Measurements from ENCODE around the gene VSIG10.
"Not testable (repeated sequence)": the region's sequence is repeated elsewhere in the genome, so short reads cannot be mapped to it uniquely, and the experiment has no call there.

The VSIG10 gene

GRCh38 chr12:118098911-118099671, 4.7 kb downstream of the VSIG10 start:
- Histone ChIP-seq H3K36me3 (ENCODE audit: control insufficient read depth, insufficient read depth, low read length) (peaks cover 1% of the 10 kb centered on the region), H2BK120ac (ENCODE audit: low read depth, low read length) (no peak overlapping the region), H3K4me1 (ENCODE audit: control insufficient read depth, low read depth, low read length) (peaks cover 8% of the 10 kb centered on the region), H3K4ac (ENCODE audit: low read depth, low read length) (no peak overlapping the region), H2BK5ac (ENCODE audit: low read length) (no peak overlapping the region), H3K4me2 (ENCODE audit: low read length) (no peak overlapping the region), H3K79me2 (ENCODE audit: control insufficient read depth, insufficient read depth, low read length) (peaks cover 11% of the 10 kb centered on the region), H3K27ac (ENCODE audit: low read depth, low read length) (no peak overlapping the region), H4K8ac (ENCODE audit: low read depth, low read length) (no peak overlapping the region), H4K5ac (ENCODE audit: low read length) (no peak overlapping the region), H3K9ac (ENCODE audit: low read length) (no peak overlapping the region), H2BK15ac (replicated peaks; ENCODE audit: low read depth) (no peak overlapping the region), H3K56ac (ENCODE audit: low read length) (no peak overlapping the region), H3K4me3 (ENCODE audit: low read length) (no peak overlapping the region), H3K18ac (ENCODE audit: low read length) (no peak overlapping the region), H3K79me1 (ENCODE audit: low read length) (no peaks in the 10 kb centered on the region), H2AK5ac (ENCODE audit: low read length) (no peak overlapping the region), H3K27me3 (ENCODE audit: insufficient read depth, low read length, poor library complexity) (no peaks in the 10 kb centered on the region), H3K23ac (ENCODE audit: low read length) (no peak overlapping the region)
- no CpG with 5 or more reads among the region's 12 CpGs for WGBS (ENCODE audit: extremely low coverage, insufficient coverage, low lambda C conversion rate)
- DNase-seq: no peak

- H3K27ac ChIP-seq (ENCODE audit: low read depth, low read length): no peak overlapping the region
- no peaks in the 10 kb centered on the region for H3K27me3 ChIP-seq (ENCODE audit: insufficient read depth, low read length, poor library complexity)
- no peak overlapping the region for H3K9ac ChIP-seq (ENCODE audit: low read length)
- H3K4me2 ChIP-seq (ENCODE audit: low read length): no peak overlapping the region
- no peak overlapping the region for H3K4ac ChIP-seq (ENCODE audit: low read depth, low read length)
- no peak overlapping the region for H3K23ac ChIP-seq (ENCODE audit: low read length)
- no peak overlapping the region for H2BK5ac ChIP-seq (ENCODE audit: low read length)
- H3K79me1 ChIP-seq (ENCODE audit: low read length): no peaks in the 10 kb centered on the region
- no peak overlapping the region for H4K8ac ChIP-seq (ENCODE audit: low read depth, low read length)
- H2BK120ac ChIP-seq (ENCODE audit: low read depth, low read length): no peak overlapping the region
- no peak overlapping the region for H3K4me3 ChIP-seq (ENCODE audit: low read length)
- peak; percentile 40 for DNase-seq
- no peak overlapping the region for H2AK5ac ChIP-seq (ENCODE audit: low read length)
- no peak overlapping the region for H3K56ac ChIP-seq (ENCODE audit: low read length)
- H3K4me1 ChIP-seq (ENCODE audit: control insufficient read depth, low read depth, low read length): peaks cover 8% of the 10 kb centered on the region
- H3K79me2 ChIP-seq (ENCODE audit: control insufficient read depth, insufficient read depth, low read length): peaks cover 11% of the 10 kb centered on the region
- no peak overlapping the region for H4K5ac ChIP-seq (ENCODE audit: low read length)
- peaks cover 1% of the 10 kb centered on the region for H3K36me3 ChIP-seq (ENCODE audit: control insufficient read depth, insufficient read depth, low read length)
- no peak overlapping the region for H2BK15ac ChIP-seq (replicated peaks; ENCODE audit: low read depth)
- H3K18ac ChIP-seq (ENCODE audit: low read length): no peak overlapping the region
- no CpG with 5 or more reads among the region's 3 CpGs for WGBS (ENCODE audit: extremely low coverage, insufficient coverage, low lambda C conversion rate)
These were observed 5.4 kb downstream of the VSIG10 start for GRCh38 chr12:118098401-118098800.

- Histone ChIP-seq H2BK5ac (ENCODE audit: low read length) (no peak overlapping the region), H3K79me2 (ENCODE audit: control insufficient read depth, insufficient read depth, low read length) (peaks cover 2% of the 10 kb centered on the region), H3K56ac (ENCODE audit: low read length) (no peak overlapping the region), H4K5ac (ENCODE audit: low read length) (no peak overlapping the region), H3K4me2 (ENCODE audit: low read length) (no peak overlapping the region), H2AK5ac (ENCODE audit: low read length) (no peak overlapping the region), H3K27me3 (ENCODE audit: insufficient read depth, low read length, poor library complexity) (no peaks in the 10 kb centered on the region), H2BK120ac (ENCODE audit: low read depth, low read length) (no peak overlapping the region), H4K8ac (ENCODE audit: low read depth, low read length) (no peak overlapping the region), H3K79me1 (ENCODE audit: low read length) (no peaks in the 10 kb centered on the region), H3K36me3 (ENCODE audit: control insufficient read depth, insufficient read depth, low read length) (peaks cover 1% of the 10 kb centered on the region), H3K4me3 (ENCODE audit: low read length) (no peak overlapping the region), H3K23ac (ENCODE audit: low read length) (no peak overlapping the region), H3K18ac (ENCODE audit: low read length) (no peak overlapping the region), H3K4ac (ENCODE audit: low read depth, low read length) (no peak overlapping the region), H3K9ac (ENCODE audit: low read length) (no peak overlapping the region), H3K4me1 (ENCODE audit: control insufficient read depth, low read depth, low read length) (peaks cover 3% of the 10 kb centered on the region), H2BK15ac (replicated peaks; ENCODE audit: low read depth) (no peak overlapping the region), H3K27ac (ENCODE audit: low read depth, low read length) (no peak overlapping the region)
- no peak for DNase-seq
- WGBS (ENCODE audit: extremely low coverage, insufficient coverage, low lambda C conversion rate): no CpG with 5 or more reads among the region's 3 CpGs
These were observed 9.8 kb downstream of the VSIG10 start for GRCh38 chr12:118094039-118094438.

- WGBS (ENCODE audit: extremely low coverage, insufficient coverage, low lambda C conversion rate): no CpG with 5 or more reads among the region's 9 CpGs
- peaks cover 2% of the 10 kb centered on the region for H3K79me1 ChIP-seq (ENCODE audit: low read length)
These were observed 14.0 kb downstream of the VSIG10 start for GRCh38 chr12:118089782-118090181.

GRCh38 chr12:118082161-118082560, 21.6 kb downstream of the VSIG10 start:
- no peaks in the 10 kb centered on the region for H3K79me1 ChIP-seq (ENCODE audit: low read length)
- no peak overlapping the region for H2AK5ac ChIP-seq (ENCODE audit: low read length)
- peaks cover 2% of the 10 kb centered on the region for H3K36me3 ChIP-seq (ENCODE audit: control insufficient read depth, insufficient read depth, low read length)
- no peak overlapping the region for H3K4me3 ChIP-seq (ENCODE audit: low read length)
- no peak overlapping the region for H3K9ac ChIP-seq (ENCODE audit: low read length)
- no peak overlapping the region for H2BK5ac ChIP-seq (ENCODE audit: low read length)
- no peak overlapping the region for H3K56ac ChIP-seq (ENCODE audit: low read length)
- no peaks in the 10 kb centered on the region for H3K4me1 ChIP-seq (ENCODE audit: control insufficient read depth, low read depth, low read length)
- H3K23ac ChIP-seq (ENCODE audit: low read length): no peak overlapping the region
- H3K4ac ChIP-seq (ENCODE audit: low read depth, low read length): no peak overlapping the region
- no peak overlapping the region for H3K18ac ChIP-seq (ENCODE audit: low read length)
- no peak overlapping the region for H4K8ac ChIP-seq (ENCODE audit: low read depth, low read length)
- H3K27me3 ChIP-seq (ENCODE audit: insufficient read depth, low read length, poor library complexity): no peaks in the 10 kb centered on the region
- no peaks in the 10 kb centered on the region for H3K79me2 ChIP-seq (ENCODE audit: control insufficient read depth, insufficient read depth, low read length)
- no peak for DNase-seq
- no CpG with 5 or more reads among the region's 9 CpGs for WGBS (ENCODE audit: extremely low coverage, insufficient coverage, low lambda C conversion rate)
- H3K27ac ChIP-seq (ENCODE audit: low read depth, low read length): no peak overlapping the region
- H3K4me2 ChIP-seq (ENCODE audit: low read length): no peak overlapping the region
- H2BK120ac ChIP-seq (ENCODE audit: low read depth, low read length): no peak overlapping the region
- no peak overlapping the region for H4K5ac ChIP-seq (ENCODE audit: low read length)
- no peak overlapping the region for H2BK15ac ChIP-seq (replicated peaks; ENCODE audit: low read depth)

More at GRCh38 chr12:118089782-118090181, 14.0 kb downstream of the VSIG10 start:
- Histone ChIP-seq H2BK5ac (ENCODE audit: low read length) (no peak overlapping the region), H2BK15ac (replicated peaks; ENCODE audit: low read depth) (no peak overlapping the region), H3K23ac (ENCODE audit: low read length) (no peak overlapping the region), H3K4me3 (ENCODE audit: low read length) (no peak overlapping the region), H3K56ac (ENCODE audit: low read length) (no peak overlapping the region), H3K36me3 (ENCODE audit: control insufficient read depth, insufficient read depth, low read length) (no peaks in the 10 kb centered on the region), H3K27ac (ENCODE audit: low read depth, low read length) (no peak overlapping the region), H4K5ac (ENCODE audit: low read length) (no peak overlapping the region), H2AK5ac (ENCODE audit: low read length) (no peak overlapping the region), H3K9ac (ENCODE audit: low read length) (no peak overlapping the region), H3K79me2 (ENCODE audit: control insufficient read depth, insufficient read depth, low read length) (peaks cover 3% of the 10 kb centered on the region), H4K8ac (ENCODE audit: low read depth, low read length) (no peak overlapping the region), H3K27me3 (ENCODE audit: insufficient read depth, low read length, poor library complexity) (no peaks in the 10 kb centered on the region), H2BK120ac (ENCODE audit: low read depth, low read length) (no peak overlapping the region), H3K4me2 (ENCODE audit: low read length) (no peak overlapping the region), H3K4ac (ENCODE audit: low read depth, low read length) (no peak overlapping the region), H3K4me1 (ENCODE audit: control insufficient read depth, low read depth, low read length) (no peaks in the 10 kb centered on the region), H3K18ac (ENCODE audit: low read length) (no peak overlapping the region)
- DNase-seq: no peak

GRCh38 chr12:118081521-118081920, 22.3 kb downstream of the VSIG10 start:
- not testable (repeated sequence) for H3K23ac ChIP-seq (ENCODE audit: low read length); H3K4ac ChIP-seq (ENCODE audit: low read depth, low read length); H3K4me1 ChIP-seq (ENCODE audit: control insufficient read depth, low read depth, low read length); H2BK15ac ChIP-seq (replicated peaks; ENCODE audit: low read depth); H3K27me3 ChIP-seq (ENCODE audit: insufficient read depth, low read length, poor library complexity); H3K4me3 ChIP-seq (ENCODE audit: low read length); H2BK120ac ChIP-seq (ENCODE audit: low read depth, low read length); H2AK5ac ChIP-seq (ENCODE audit: low read length); H3K4me2 ChIP-seq (ENCODE audit: low read length); H3K36me3 ChIP-seq (ENCODE audit: control insufficient read depth, insufficient read depth, low read length); H3K79me1 ChIP-seq (ENCODE audit: low read length); H3K79me2 ChIP-seq (ENCODE audit: control insufficient read depth, insufficient read depth, low read length); H3K9ac ChIP-seq (ENCODE audit: low read length); H2BK5ac ChIP-seq (ENCODE audit: low read length); DNase-seq; H4K5ac ChIP-seq (ENCODE audit: low read length); H3K18ac ChIP-seq (ENCODE audit: low read length); H3K27ac ChIP-seq (ENCODE audit: low read depth, low read length); H4K8ac ChIP-seq (ENCODE audit: low read depth, low read length); H3K56ac ChIP-seq (ENCODE audit: low read length)
- no CpG with 5 or more reads among the region's 9 CpGs for WGBS (ENCODE audit: extremely low coverage, insufficient coverage, low lambda C conversion rate)

All from mesendoderm (in vitro differentiated cells).